ENCODE data around the gene HOXA10. TPM values are rescaled to one million over a fixed set of nuclear protein-coding genes. Genes with fewer than 3 reads are reported as not detected.
A peak's percentile ranks its signal among the peaks of the same experiment; 100 is the strongest.

HOXA10 gene
- total RNA-seq, 1 experiment from 2014 or later, result 9.5 TPM

DNA sequence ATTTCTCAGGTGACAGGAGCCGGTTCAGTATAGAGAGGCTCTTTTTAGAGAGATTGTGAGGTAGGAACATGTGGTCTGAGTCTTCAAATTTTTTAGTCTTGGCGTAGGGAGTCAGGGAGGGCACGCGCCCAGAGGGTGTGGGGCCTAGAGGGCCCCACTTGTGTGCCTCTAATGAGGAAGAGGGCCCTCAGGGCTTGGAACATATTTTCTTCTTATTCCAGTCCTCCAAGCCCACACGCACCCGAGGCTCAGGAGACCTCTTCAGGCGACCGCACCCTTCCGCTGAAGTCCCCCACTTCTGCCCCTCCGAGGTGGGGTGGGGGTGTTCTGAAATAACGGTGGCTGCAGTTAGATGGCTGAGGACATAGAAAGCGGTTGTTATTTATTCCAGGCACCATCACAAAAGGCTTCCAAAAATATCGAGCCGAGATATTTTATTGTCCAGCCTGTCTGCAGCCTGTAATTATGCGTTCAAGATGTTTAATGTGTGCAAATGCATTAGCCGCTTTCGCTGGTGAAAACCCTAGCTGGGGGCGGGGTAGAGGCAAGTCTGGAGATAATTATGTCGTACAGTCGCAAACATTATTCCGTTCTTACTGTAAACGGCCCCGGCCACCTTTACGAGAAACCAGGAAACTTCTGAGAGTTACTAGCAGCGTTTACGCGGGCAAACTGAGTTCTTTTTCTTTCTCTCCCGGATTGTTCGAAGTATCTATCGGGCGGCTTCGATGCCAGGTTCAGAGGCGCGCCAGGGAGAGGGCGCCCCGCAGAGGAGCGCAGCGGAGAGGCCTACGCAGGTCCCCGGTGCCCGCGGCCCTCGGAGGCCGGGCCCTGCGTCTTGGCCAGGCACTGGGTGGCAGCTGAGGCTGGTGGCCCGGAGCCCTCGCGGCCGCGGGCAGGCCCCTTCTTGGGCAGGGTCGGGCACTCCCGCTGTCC, 38.6 kb upstream of the HOXA10 start:
- Mint-ChIP-seq H3K4me1 (ENCODE audit: low read depth, unreplicated experiment) (peaks cover 30% of the 10 kb centered on the region), H3K36me3 (ENCODE audit: insufficient read depth, unreplicated experiment) (no peaks in the 10 kb centered on the region), H3K27ac (ENCODE audit: unreplicated experiment) (no peak overlapping the region), H3K4me3 (ENCODE audit: unreplicated experiment) (no peak overlapping the region), H3K27me3 (ENCODE audit: insufficient read depth, unreplicated experiment) (no peaks in the 10 kb centered on the region), H3K9me3 (ENCODE audit: unreplicated experiment) (no peaks in the 10 kb centered on the region)
- Histone ChIP-seq H3K9me3 (no peaks in the 10 kb centered on the region), H3K36me3 (ENCODE audit: control insufficient read depth, insufficient read depth, low read length) (no peaks in the 10 kb centered on the region), H3K4me1 (peaks cover 22% of the 10 kb centered on the region), H3K27me3 (replicated peaks; ENCODE audit: control insufficient read depth, insufficient read depth, low read length) (no peaks in the 10 kb centered on the region), H3K4me3 (ENCODE audit: low read depth, low read length) (no peak overlapping the region)
- no TSS peak for BruUV-seq (replicated peaks)
- ChIA-PET POLR2A (no interaction called here), CTCF (no interaction called here)
- TF ChIP-seq, protein P1, sequence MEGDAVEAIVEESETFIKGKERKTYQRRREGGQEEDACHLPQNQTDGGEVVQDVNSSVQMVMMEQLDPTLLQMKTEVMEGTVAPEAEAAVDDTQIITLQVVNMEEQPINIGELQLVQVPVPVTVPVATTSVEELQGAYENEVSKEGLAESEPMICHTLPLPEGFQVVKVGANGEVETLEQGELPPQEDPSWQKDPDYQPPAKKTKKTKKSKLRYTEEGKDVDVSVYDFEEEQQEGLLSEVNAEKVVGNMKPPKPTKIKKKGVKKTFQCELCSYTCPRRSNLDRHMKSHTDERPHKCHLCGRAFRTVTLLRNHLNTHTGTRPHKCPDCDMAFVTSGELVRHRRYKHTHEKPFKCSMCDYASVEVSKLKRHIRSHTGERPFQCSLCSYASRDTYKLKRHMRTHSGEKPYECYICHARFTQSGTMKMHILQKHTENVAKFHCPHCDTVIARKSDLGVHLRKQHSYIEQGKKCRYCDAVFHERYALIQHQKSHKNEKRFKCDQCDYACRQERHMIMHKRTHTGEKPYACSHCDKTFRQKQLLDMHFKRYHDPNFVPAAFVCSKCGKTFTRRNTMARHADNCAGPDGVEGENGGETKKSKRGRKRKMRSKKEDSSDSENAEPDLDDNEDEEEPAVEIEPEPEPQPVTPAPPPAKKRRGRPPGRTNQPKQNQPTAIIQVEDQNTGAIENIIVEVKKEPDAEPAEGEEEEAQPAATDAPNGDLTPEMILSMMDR (IDR thresholded peaks at IDR 0.05; ENCODE audit: insufficient read depth in 1 of 2, low read depth in 1 of 2, low read length in 1 of 2, severe bottlenecking in 1 of 2, unreplicated experiment in 1 of 2), result no peak
- no peak for DNase-seq
- intact Hi-C loops (cut with micrococcal nuclease; ENCODE audit: unreplicated experiment), result no loop called here

- CTCF ChIA-PET, result no interaction called here
- H3K4me1 Mint-ChIP-seq (ENCODE audit: low read depth, unreplicated experiment), result peaks cover 30% of the 10 kb centered on the region
- intact Hi-C loops (cut with micrococcal nuclease; ENCODE audit: unreplicated experiment), result no loop called here
Observed at GRCh38 chr7:27211764-27212204, 37.7 kb upstream of the HOXA10 start.

GRCh38 chr7:27211084-27211446, 36.9 kb upstream of the HOXA10 start:
- ChIA-PET POLR2A (no interaction called here), CTCF (interaction anchor here (1.0 kb wide), 2 partner anchors 11 to 363 kb away, joined by 3 read pairs; partner anchors contain the start of gene HOXA13)
- H3K36me3 Mint-ChIP-seq (ENCODE audit: insufficient read depth, unreplicated experiment), result no peaks in the 10 kb centered on the region
- no peaks in the 10 kb centered on the region for H3K27me3 ChIP-seq (replicated peaks; ENCODE audit: control insufficient read depth, insufficient read depth, low read length)
- H3K27me3 Mint-ChIP-seq (ENCODE audit: insufficient read depth, unreplicated experiment), result no peaks in the 10 kb centered on the region
- DNase-seq, result no peak
- TF ChIP-seq, protein P1 (IDR thresholded peaks at IDR 0.05; ENCODE audit: insufficient read depth in 1 of 2, low read depth in 1 of 2, low read length in 1 of 2, severe bottlenecking in 1 of 2, unreplicated experiment in 1 of 2), result no peak
- no peaks in the 10 kb centered on the region for H3K9me3 ChIP-seq
- no peak overlapping the region for H3K27ac Mint-ChIP-seq (ENCODE audit: unreplicated experiment)
- intact Hi-C loops (cut with micrococcal nuclease; ENCODE audit: unreplicated experiment), result no loop called here
- peak overlapping the region; percentile 81 for H3K4me3 Mint-ChIP-seq (ENCODE audit: unreplicated experiment)
- no peak overlapping the region for H3K4me3 ChIP-seq (ENCODE audit: low read depth, low read length)
- H3K9me3 Mint-ChIP-seq (ENCODE audit: unreplicated experiment), result no peaks in the 10 kb centered on the region
- H3K4me1 ChIP-seq, result peaks cover 22% of the 10 kb centered on the region
- no TSS peak for BruUV-seq (replicated peaks)
- no peaks in the 10 kb centered on the region for H3K36me3 ChIP-seq (ENCODE audit: control insufficient read depth, insufficient read depth, low read length)
- peaks cover 30% of the 10 kb centered on the region for H3K4me1 Mint-ChIP-seq (ENCODE audit: low read depth, unreplicated experiment)

More at GRCh38 chr7:27211764-27212204, 37.7 kb upstream of the HOXA10 start:
- no peaks in the 10 kb centered on the region for H3K9me3 ChIP-seq
- H3K27me3 ChIP-seq (replicated peaks; ENCODE audit: control insufficient read depth, insufficient read depth, low read length), result no peaks in the 10 kb centered on the region
- no peaks in the 10 kb centered on the region for H3K27me3 Mint-ChIP-seq (ENCODE audit: insufficient read depth, unreplicated experiment)
- no peak overlapping the region for H3K4me3 Mint-ChIP-seq (ENCODE audit: unreplicated experiment)
- no peak for DNase-seq
- no peaks in the 10 kb centered on the region for H3K36me3 ChIP-seq (ENCODE audit: control insufficient read depth, insufficient read depth, low read length)
- H3K4me1 ChIP-seq, result peaks cover 22% of the 10 kb centered on the region
- H3K4me3 ChIP-seq (ENCODE audit: low read depth, low read length), result no peak overlapping the region
- no peak overlapping the region for H3K27ac Mint-ChIP-seq (ENCODE audit: unreplicated experiment)
- no TSS peak for BruUV-seq (replicated peaks)
- no peaks in the 10 kb centered on the region for H3K9me3 Mint-ChIP-seq (ENCODE audit: unreplicated experiment)
- POLR2A ChIA-PET, result no interaction called here
- no peaks in the 10 kb centered on the region for H3K36me3 Mint-ChIP-seq (ENCODE audit: insufficient read depth, unreplicated experiment)
- TF ChIP-seq, protein P1 (IDR thresholded peaks at IDR 0.05; ENCODE audit: insufficient read depth in 1 of 2, low read depth in 1 of 2, low read length in 1 of 2, severe bottlenecking in 1 of 2, unreplicated experiment in 1 of 2), result no peak

Data from Caco-2 (cell line).